PC-3 (cell line): ENCODE results near the gene SHISAL2A. TPM values are rescaled to one million over a fixed set of nuclear protein-coding genes. Genes with fewer than 3 reads are reported as not detected.

Source experiments
- ATAC-seq: fragments of 200-7000 bp; cut with Tn5 transposase; 2 replicates; pipeline ENCODE4 v1.9.1; 2020; ENCODE audit warnings: mild to moderate bottlenecking, moderate library complexity
- BruUV-seq: library from RNA; stranded (reverse); fragments of 400-500 nt; replicated peaks from 2 replicates; lab custom pipeline; 2021; lab: Mats Ljungman, UMichigan
- CTCF ChIA-PET: fragments of 300-600 bp; sonication (Branson Sonifier 250); formaldehyde crosslinking; loops from one replicate; lab custom pipeline; 2022; ENCODE audit warnings: antibody characterized with exemption; lab: Charles Lee
- POLR2A ChIA-PET: fragments of 300-600 bp; sonication (Branson Sonifier 250); formaldehyde crosslinking; loops from one replicate; lab custom pipeline; 2022; ENCODE audit warnings: antibody characterized with exemption; ENCODE audit not compliant: unreplicated experiment; lab: Charles Lee
- DNase-seq: peaks from one replicate; pipeline ENCODE4 v3.0.0-alpha.2; 2015
- H2AFZ ChIP-seq: fragments of 300-600 bp; sonication (generic); 2 replicates; pipeline ENCODE4 v1.6.0; 2016; ENCODE audit warnings: antibody characterized with exemption, low read length
- H3F3A ChIP-seq: fragments of 300-600 bp; sonication (generic); one replicate; pipeline ENCODE4 v1.6.0; 2017; ENCODE audit warnings: antibody characterized with exemption, low read length, control low read depth, mild to moderate bottlenecking; ENCODE audit not compliant: unreplicated experiment
- H3K27ac ChIP-seq: fragments of 300-600 bp; sonication (generic); 2 replicates; pipeline ENCODE4 v1.5.1; 2016; ENCODE audit warnings: mild to moderate bottlenecking, low read length
- H3K27me3 ChIP-seq: fragments of 300-600 bp; sonication (generic); 2 replicates; pipeline ENCODE4 v1.6.1; 2016; ENCODE audit warnings: low read length, mixed read lengths
- H3K36me3 ChIP-seq: fragments of 300-600 bp; sonication (generic); 2 replicates; pipeline ENCODE4 v1.6.1; 2016; ENCODE audit warnings: low read depth, mixed run types, low read length, mixed read lengths
- H3K4me1 ChIP-seq: fragments of 300-600 bp; sonication (generic); 2 replicates; pipeline ENCODE4 v1.5.1; 2016; ENCODE audit warnings: low read length; ENCODE audit not compliant: insufficient read depth
- H3K4me2 ChIP-seq: fragments of 300-600 bp; sonication (generic); 2 replicates; pipeline ENCODE4 v1.6.0; 2016; ENCODE audit warnings: low read length
- H3K4me3 ChIP-seq: fragments of 300-600 bp; sonication (generic); 2 replicates; pipeline ENCODE4 v1.5.1; 2016; ENCODE audit warnings: mild to moderate bottlenecking, low read length, mixed read lengths
- H3K79me2 ChIP-seq: fragments of 300-600 bp; sonication (generic); 2 replicates; pipeline ENCODE4 v1.6.1; 2017; ENCODE audit warnings: low read length, mixed read lengths
- H3K9ac ChIP-seq: fragments of 300-600 bp; sonication (generic); 2 replicates; pipeline ENCODE4 v1.6.0; 2016; ENCODE audit warnings: mild to moderate bottlenecking, low read length
- H3K9me2 ChIP-seq: fragments of 300-600 bp; sonication (generic); replicated peaks from 2 replicates; pipeline ENCODE4 v1.6.1; 2016; ENCODE audit warnings: mixed run types, low read length, mixed read lengths
- H3K9me3 ChIP-seq: fragments of 300-600 bp; sonication (generic); 2 replicates; pipeline ENCODE4 v1.6.1; 2016; ENCODE audit warnings: low read length, mixed read lengths
- H4K20me1 ChIP-seq: fragments of 300-600 bp; sonication (generic); 2 replicates; pipeline ENCODE4 v1.6.1; 2016; ENCODE audit warnings: low read length, mixed read lengths
- CTCF ChIP-seq: fragments of 300-600 bp; sonication (generic); conservative IDR thresholded peaks from 2 replicates; pipeline ENCODE4 v1.5.1; 2017; ENCODE audit warnings: antibody characterized with exemption, low read depth, mild to moderate bottlenecking, low read length
- EZH2 ChIP-seq: fragments of 300-600 bp; sonication (generic); IDR thresholded peaks from one replicate; pipeline ENCODE4 v1.6.1; 2017; ENCODE audit warnings: antibody characterized with exemption, mild to moderate bottlenecking, low read length; ENCODE audit not compliant: unreplicated experiment
- EZH2phosphoT487 ChIP-seq: fragments of 300-600 bp; sonication (generic); IDR thresholded peaks from 2 replicates; pipeline ENCODE4 v1.6.1; 2018; ENCODE audit warnings: mild to moderate bottlenecking, antibody characterized with exemption, low read length, borderline replicate concordance
- intact Hi-C: fragments of 100-400 bp; cut with micrococcal nuclease; formaldehyde crosslinking; loops from 2 replicates; pipeline ENCODE4 v1.9.0; 2023
- total RNA-seq: library from RNA; depleted of rRNA; stranded (reverse); fragments of >200 nt; gene quantifications from 2 replicates; pipeline ENCODE4 v1.2.3, GENCODE V29; 2014

SHISAL2A gene
- total RNA-seq, 1 experiment from 2014 or later: not detected

DNA sequence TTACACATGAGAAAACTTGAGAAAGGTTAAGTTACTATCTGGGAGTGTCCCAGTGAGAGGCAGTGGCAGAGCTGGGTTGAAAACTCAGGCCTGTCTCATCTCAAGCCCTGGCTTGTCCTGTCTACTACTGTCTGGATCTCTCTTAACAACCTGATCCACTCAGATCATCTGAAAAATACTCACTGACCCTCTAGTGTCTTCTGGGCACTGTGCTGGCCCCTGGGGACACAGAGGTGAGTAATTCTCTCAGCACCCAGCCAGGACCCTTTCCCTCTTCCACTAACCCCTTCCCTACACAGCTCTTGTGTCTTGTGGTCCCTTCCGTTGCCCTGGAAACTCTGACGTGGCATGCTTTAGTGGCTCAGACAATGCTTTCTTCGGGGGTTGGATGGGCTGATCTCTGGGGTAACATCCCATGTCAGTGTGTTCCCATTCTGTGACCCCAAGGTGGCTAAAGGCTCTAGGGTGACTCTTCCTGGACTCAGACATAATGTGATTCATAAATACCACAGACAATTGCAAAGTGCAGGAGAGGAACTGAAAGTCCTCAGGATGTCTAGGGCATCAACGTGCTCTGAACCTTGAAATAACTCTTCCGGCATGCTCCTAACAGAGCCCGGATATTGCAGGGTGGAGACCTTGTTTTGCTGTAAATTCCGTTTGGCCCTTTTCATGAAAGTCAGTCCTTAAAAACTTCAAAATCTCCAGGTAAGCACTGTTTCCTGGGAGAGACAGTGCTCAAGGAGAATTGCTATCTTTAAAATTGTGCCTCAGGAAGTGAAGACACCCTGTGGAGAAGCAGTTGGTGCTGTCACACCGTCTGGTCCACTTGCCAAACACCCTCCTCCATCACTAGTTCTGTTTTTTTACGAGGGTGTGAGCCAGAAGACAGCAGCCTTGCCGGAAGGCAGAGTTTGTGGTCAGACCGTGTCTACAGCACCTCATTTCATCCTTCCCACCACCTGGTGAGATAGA, 4.0 kb downstream of the SHISAL2A start:
- Histone ChIP-seq H3K9me2 (no peaks in the 10 kb centered on the region), H4K20me1 (no peaks in the 10 kb centered on the region), H3K9me3 (no peaks in the 10 kb centered on the region), H3F3A (no peaks in the 10 kb centered on the region), H3K9ac (no peak overlapping the region), H3K4me2 (no peak overlapping the region), H3K27me3 (0 out of 2 replicates have a peak, but pooled peaks cover 16% of the 10 kb centered on the region), H3K27ac (no peak overlapping the region), H3K36me3 (no peaks in the 10 kb centered on the region), H3K4me3 (no peak overlapping the region), H2AFZ (no peak overlapping the region), H3K4me1 (no peaks in the 10 kb centered on the region), H3K79me2 (no peaks in the 10 kb centered on the region)
- BruUV-seq: no TSS peak
- POLR2A ChIA-PET: no interaction called here
- TF ChIP-seq EZH2phosphoT487 (no peak), CTCF (no peak), EZH2 (no peak)
- ATAC-seq (no peak), DNase-seq (no peak)
- intact Hi-C loops: no loop called here
- CTCF ChIA-PET: no interaction called here

DNA sequence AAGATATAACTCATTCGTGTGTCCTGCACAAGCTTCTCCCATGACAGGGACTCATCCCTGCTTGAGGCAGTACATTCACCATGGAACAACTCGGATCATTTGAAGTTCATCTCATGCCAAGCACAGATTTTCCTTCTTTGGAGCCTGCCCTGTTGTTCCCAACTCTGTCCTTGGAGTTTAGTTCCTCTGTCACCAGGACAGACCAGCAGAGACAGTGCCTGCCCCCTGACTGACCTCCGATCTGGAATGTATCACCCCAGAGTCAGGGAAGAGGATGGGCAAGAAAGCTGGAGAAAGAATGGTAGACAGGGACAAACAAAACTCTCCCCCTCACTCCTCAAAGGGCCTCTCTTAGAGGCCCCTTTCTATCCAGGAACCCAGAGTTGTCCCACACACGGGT, 5.0 kb downstream of the SHISAL2A start:
- Histone ChIP-seq H3K79me2 (no peaks in the 10 kb centered on the region), H4K20me1 (no peaks in the 10 kb centered on the region), H3K9me2 (no peaks in the 10 kb centered on the region), H3K27ac (no peak overlapping the region), H3K9me3 (no peaks in the 10 kb centered on the region), H3F3A (no peaks in the 10 kb centered on the region), H3K9ac (no peak overlapping the region), H3K27me3 (0 out of 2 replicates have a peak, but pooled peaks cover 8% of the 10 kb centered on the region), H3K4me1 (no peaks in the 10 kb centered on the region), H3K36me3 (no peaks in the 10 kb centered on the region), H3K4me3 (no peak overlapping the region), H2AFZ (no peak overlapping the region), H3K4me2 (no peak overlapping the region)
- DNase-seq: no peak
- no TSS peak for BruUV-seq
- ChIA-PET POLR2A (no interaction called here), CTCF (no interaction called here)
- intact Hi-C loops: no loop called here
- ATAC-seq: no peak
- no peak for TF ChIP-seq CTCF
- TF ChIP-seq EZH2phosphoT487: no peak
- TF ChIP-seq EZH2: no peak

DNA sequence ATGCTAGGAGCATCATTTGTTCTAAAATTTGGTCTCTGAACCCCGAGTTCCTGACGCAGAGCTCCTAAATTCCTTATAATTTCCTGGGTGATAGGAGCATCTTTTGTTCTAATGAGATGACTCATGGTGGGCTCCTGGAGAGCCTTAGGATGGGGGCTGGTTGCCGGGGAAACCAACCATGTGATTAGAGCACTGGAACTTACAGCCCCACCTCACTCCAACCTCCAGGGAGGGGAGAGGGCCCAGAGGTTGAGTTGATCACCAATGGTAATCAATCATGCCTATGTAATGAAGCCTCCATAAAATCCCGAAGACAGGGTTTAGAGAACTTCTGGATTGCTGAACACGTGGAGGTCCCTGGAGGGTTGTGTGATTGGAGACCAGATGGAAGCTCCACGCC, 7.7 kb downstream of the SHISAL2A start:
- Histone ChIP-seq H3K4me3 (no peak overlapping the region), H4K20me1 (no peaks in the 10 kb centered on the region), H3F3A (no peaks in the 10 kb centered on the region), H3K9ac (no peak overlapping the region), H3K27me3 (no peaks in the 10 kb centered on the region), H3K79me2 (no peaks in the 10 kb centered on the region), H3K9me2 (no peaks in the 10 kb centered on the region), H2AFZ (no peak overlapping the region), H3K4me1 (no peaks in the 10 kb centered on the region), H3K36me3 (no peaks in the 10 kb centered on the region), H3K9me3 (no peaks in the 10 kb centered on the region), H3K27ac (no peak overlapping the region), H3K4me2 (no peak overlapping the region)
- BruUV-seq: no TSS peak
- no peak for TF ChIP-seq CTCF
- no peak for TF ChIP-seq EZH2
- TF ChIP-seq EZH2phosphoT487: no peak
- ATAC-seq: no peak
- ChIA-PET CTCF (no interaction called here), POLR2A (no interaction called here)
- intact Hi-C loops: no loop called here
- no peak for DNase-seq
